HG03460 (cell line): ENCODE results near the gene CHMP4B.
"Not testable (repeated sequence)": the region's sequence is repeated elsewhere in the genome, so short reads cannot be mapped to it uniquely, and the experiment has no call there.

Experiments
- ATAC-seq: cut with Tn5 transposase; IDR thresholded peaks from one replicate; pipeline ENCODE4 v1.9.1; 2021; ENCODE audit not compliant: unreplicated experiment

The CHMP4B gene

DNA sequence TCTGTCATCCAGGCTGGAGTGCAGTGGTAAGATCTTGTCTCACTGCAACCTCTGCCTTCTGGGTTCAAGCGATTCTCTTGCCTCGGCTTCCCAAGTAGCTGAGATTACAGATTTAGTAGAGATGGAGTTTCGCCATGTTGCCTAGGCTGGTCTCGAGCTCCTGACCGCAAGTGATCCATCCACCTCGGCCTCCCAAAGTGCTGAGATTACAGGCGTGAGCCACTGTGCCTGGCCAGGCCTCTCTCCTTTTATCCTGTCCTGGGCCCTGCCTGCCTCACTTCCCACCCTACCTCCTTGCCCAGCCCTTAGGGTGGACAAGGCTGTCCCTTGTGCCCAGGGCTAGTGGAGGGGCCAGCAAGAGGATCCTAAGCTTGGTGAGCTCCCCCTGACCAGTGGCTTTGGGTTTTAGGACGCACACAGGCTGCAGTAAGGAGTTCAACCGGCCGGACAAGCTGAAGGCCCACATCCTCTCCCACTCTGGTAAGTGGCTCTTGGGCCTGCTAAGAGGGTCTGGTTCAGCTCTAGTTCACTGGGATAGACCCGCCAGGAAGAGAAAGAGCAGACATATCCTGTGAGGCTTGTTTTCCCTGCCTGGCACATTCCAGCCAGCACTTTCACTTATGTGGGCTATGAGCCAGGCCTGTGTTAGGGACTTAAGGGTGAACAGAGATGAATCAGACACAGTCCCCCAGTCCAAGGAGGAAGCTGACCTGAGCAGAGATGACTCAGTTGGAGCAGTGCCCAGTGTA is 21.9 kb upstream of the CHMP4B start:
- ATAC-seq = no peak

DNA sequence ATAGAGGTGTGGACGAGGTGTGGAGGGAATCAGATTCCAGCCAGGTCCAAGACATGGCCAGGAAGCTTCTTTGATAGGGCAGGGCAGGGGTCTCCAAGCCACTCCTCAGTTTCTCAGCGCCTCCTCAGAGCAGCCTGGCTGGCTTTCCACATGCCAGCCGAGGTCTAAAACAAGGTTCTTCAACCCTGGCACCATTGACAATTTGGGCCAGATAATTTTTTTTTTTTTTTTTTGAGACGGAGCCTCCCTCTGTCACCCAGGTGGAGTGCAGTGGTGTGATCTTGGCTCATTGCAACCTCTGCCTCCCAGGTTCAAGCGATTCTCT is 21.3 kb upstream of the CHMP4B start:
- no peak for ATAC-seq

- ATAC-seq = no peak
These were observed 20.6 kb upstream of the CHMP4B start for GRCh38 chr20:33790566-33790965.

GRCh38 chr20:33791021-33791420 is 20.1 kb upstream of the CHMP4B start:
- no peak for ATAC-seq

DNA sequence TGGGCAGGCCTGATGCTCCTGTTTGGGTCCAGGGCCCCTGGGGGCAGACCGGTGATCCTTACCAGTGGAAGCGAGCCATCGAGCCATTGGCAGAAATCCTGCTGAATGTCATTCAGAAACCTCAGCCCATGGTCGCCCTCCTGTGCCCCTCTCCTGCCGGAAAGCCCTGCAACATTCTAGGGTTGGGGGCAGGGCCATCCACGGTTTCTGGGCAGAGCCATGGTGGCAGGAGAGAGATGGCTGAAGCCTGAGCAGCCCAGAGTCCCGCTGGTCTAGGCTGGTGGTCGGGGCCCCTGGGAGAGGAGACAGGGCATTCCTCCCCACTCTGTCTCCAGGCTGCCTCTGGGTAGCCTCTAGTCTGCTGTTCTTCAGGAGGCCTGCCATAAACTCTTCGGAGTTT is 19.6 kb upstream of the CHMP4B start:
- no peak for ATAC-seq

DNA sequence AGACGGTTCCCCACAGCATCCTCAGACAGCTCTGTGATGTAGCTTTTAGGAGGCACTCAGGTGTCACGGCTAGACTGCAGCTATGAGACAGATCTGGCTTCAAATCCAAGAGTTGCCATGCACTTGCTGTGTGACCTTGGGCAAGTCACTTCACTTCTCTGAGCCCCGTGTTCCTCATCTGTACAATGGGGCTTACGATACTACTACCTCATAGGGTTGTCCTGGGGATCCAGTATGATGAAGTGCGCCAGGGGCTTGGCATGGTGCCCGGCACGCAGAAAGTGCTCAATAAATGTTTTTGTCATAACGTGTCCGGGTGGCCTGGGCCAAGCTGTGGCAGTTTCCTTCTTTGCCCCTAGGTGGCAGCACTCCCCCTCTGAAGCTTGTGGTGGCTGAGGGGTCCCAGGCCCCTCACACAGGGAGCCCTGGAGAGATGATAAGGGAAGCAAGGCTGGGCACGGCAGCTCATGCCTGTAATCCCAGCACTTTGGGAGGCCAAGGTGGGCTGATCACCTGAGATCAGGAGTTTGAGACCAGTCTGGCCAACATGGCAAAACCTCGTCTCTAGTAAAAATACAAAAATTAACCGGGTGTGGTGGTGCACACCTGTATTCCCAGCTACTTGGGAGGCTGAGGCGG is 19.1 kb upstream of the CHMP4B start:
- ATAC-seq = no peak

GRCh38 chr20:33792598-33792989 is 18.6 kb upstream of the CHMP4B start:
- ATAC-seq = not testable (repeated sequence)

DNA sequence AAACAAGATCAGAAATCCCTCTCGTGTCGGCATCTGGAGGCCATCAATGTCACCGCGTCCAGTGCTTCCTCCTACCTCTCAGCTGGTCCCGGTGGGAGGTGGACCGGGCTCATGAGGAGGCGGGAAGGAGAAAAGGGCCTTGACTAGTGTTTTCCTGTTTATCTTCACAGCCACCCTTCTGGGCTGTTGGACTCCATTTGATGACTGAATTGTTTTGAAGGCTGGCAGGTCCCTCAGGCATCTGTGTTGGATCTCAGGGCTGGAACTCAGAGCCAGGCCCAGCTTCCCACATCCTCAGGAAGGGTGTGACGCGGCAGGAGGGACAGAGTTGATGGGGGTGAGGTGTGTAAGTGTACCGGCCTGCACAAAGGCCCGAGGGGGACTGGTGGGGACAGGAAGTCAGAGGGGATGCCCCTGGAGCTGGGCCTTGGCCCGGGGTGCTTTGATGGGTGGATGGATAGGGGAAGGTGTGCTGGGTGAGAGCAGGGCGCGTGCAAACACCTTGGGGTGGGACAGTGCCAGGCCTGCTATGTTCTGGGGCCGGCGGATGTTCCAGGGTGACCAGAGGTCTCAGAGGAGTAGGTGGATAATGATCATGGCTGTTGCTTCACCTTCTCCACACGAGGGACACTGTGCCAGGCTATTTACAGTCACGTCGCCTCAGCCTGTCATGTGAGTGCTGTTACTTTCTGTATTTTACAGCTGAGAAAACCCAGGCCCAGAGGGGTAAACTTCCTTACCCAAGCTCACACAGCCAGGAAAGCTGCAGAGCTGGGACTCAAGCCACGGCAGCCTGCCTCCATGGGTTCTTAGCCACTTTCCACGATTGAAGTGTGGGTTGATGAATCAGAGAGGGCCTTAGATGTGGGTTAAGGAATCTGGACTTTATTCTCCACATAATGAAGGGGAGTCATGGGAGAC is 17.9 kb upstream of the CHMP4B start:
- no peak for ATAC-seq

DNA sequence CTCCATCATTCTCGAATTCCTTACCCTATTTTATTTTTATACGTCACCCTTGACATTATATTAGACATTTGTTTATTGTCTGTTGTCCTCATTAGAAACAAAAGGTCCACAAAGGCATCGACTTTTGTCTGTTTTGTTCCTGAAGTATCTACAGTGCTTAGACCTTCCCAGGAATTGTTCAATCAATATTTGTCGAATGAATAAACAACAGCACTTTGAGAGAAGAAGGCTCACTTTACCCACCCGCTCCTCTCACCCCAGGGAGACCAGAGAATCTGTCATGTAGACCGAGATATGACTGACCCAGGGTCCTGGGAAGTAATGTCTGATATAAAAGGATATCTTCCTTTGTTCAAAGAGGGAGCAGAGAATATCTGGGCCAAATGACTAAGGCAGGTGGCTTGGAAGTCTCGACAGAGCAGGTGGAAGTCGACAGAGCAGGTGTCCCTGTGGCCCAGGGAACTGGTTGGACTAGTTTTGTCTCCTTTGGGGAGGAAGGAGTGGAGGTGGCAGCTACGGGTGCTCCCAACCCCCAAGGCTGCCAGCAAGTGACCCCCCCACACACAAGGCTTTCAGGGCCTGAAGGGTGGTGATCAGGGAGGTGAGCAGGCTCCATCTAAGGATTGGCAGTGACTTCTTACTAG is 14.8 kb upstream of the CHMP4B start:
- no peak for ATAC-seq

- no peak for ATAC-seq
These were observed 14.1 kb upstream of the CHMP4B start for GRCh38 chr20:33796907-33797544.

DNA sequence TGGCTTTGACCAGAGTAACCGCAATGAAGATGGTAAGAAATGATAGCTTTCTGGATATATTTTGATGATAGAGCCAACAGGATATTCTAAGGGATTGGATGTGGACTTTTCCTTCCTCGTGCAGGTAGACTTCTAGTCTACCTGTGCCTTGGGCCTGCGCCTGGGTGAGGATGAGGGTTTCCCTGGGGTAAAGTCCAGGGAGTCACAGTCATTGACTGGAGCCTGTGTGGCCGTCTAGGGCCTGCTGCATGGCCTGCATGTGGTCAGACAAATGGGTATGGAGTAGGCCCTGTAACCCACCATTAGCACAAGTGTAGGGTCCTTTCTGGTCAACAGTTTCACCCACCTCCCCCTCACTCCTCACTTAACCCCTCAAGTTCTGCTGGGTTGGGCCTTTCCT is 12.7 kb upstream of the CHMP4B start:
- no peak for ATAC-seq

- no peak for ATAC-seq
These were observed 7.2 kb upstream of the CHMP4B start for GRCh38 chr20:33803921-33804337.

- ATAC-seq = no peak
These were observed 2.8 kb upstream of the CHMP4B start for GRCh38 chr20:33808388-33808787.

DNA sequence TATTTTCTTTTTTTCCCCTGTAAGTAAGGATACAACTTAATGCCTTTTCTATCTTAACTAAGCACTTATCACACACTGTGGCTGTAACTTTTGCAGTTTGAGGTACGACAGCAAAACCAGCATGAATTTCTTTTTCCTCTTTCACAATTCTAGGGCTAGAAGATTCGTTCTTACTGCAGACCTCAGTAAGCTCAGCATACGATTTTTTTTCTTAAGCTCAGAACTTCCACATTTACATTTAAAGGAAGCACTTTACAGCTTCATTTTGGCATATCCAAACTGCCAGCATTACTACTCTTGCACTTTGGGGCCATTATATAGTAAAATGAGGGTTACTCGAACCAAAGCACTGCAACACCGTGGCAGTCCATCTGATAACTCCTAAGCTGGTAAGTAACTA is 889 bp upstream of the CHMP4B start:
- no peak for ATAC-seq

DNA sequence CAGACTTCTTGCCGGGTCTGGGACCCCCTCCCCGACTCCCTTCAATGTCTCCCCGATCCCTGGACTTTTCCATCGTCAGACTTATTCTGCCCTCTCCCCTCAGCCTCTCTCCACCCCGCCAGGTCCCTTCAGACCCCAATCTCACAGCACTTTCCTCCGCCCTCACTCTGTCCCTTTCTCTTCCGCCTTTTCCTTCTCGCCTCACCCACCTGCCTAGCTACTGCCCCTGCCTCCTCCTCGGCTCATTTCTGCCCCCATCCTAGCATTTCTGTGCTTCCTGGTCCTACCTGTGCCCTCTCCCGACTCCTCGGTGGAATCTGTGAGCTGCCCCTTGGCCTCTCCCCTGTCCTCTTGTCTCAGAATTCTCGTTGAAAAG is 616 bp downstream of the CHMP4B start:
- peak; percentile 6 for ATAC-seq

- no peak for ATAC-seq
These were observed 1.2 kb downstream of the CHMP4B start for GRCh38 chr20:33812152-33812849.

- ATAC-seq = no peak
These were observed 1.8 kb downstream of the CHMP4B start for GRCh38 chr20:33812908-33813462.

- no peak for ATAC-seq
These were observed 3.1 kb downstream of the CHMP4B start for GRCh38 chr20:33814238-33814712.

DNA sequence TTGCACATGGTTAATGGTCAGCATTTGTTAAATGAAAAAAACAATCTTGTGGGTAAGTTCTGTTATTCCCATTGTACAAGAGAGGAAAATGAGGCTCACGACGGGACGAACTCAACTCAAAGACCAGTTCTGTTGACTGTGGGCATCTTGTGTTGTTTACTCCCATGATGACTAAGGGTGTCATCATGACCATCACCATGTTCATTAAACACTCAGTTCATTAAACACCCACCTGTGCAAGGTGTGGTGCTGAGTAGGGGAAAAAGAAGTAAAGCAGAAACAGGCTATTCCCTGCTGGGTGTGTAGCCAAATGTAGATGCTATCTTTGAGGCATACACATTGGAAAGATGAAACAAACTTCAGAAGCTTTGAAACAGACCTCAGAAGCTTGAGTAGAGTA is 4.5 kb downstream of the CHMP4B start:
- ATAC-seq = no peak

DNA sequence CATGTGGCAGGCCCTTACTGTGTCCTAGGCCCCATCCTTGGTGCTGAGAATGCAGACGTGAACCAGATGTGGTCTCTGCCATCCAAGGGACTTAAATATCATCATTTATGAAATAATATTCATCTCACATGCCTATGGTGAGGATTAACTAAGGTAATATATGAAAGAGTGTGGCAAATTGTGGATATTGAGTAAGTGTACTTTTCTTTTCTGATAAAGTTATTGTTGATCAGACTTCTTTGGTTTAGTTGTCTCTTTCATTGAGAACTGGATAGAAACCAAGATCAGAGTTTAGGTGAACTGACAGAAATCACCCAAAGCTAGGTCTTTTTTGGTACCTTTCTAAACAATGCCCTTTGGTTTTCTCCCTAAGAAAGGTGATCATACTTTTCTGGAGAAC is 5.0 kb downstream of the CHMP4B start:
- no peak for ATAC-seq
